Muscle of leg (tissue), 11 donors: ENCODE results near the gene SBNO1. TPM values are rescaled to one million over a fixed set of nuclear protein-coding genes. Genes with fewer than 3 reads are reported as not detected.
"Not testable (repeated sequence)": the region's sequence is repeated elsewhere in the genome, so short reads cannot be mapped to it uniquely, and the experiment has no call there.

Experiments used
- DNase-seq: peaks from one replicate; pipeline ENCODE4 v3.0.0; 2013
- H3K27ac ChIP-seq: one replicate; pipeline ENCODE4 v1.5.1; 2013; ENCODE audit warnings: mild to moderate bottlenecking, low read length, control low read depth
- H3K27me3 ChIP-seq: one replicate; pipeline ENCODE4 v1.6.1; 2013; ENCODE audit warnings: low read length; ENCODE audit not compliant: control insufficient read depth, insufficient read depth
- H3K36me3 ChIP-seq: one replicate; pipeline ENCODE4 v1.6.1; 2013; ENCODE audit warnings: low read length; ENCODE audit not compliant: control insufficient read depth, insufficient read depth
- H3K4me1 ChIP-seq: one replicate; pipeline ENCODE4 v1.6.1; 2013; ENCODE audit warnings: low read length; ENCODE audit not compliant: control insufficient read depth, insufficient read depth
- H3K4me3 ChIP-seq: one replicate; pipeline ENCODE4 v1.5.1; 2013; ENCODE audit warnings: low read length, control low read depth
- H3K9me3 ChIP-seq: replicated peaks from 2 replicates; pipeline ENCODE4 v1.6.1; 2013; ENCODE audit warnings: low read depth, low read length; ENCODE audit not compliant: control insufficient read depth
- WGBS: methylation state at CpG from one replicate; pipeline ENCODE4 v1.1.5; 2013; ENCODE audit warnings: missing lambda C conversion rate; ENCODE audit not compliant: insufficient coverage; 5-methylcytosine and 5-hydroxymethylcytosine counted together
- polyA plus RNA-seq, 8 donors: library from polyadenylated mRNA; unstranded; fragments of 120-200 nt; gene quantifications; one replicate each; pipeline versions ENCODE4 v1.2.1 to v1.2.3, GENCODE V29; 2013; ENCODE audit warnings: inconsistent platforms in 1 of 8, low replicate concordance in 1 of 8; ENCODE audit not compliant: insufficient read length in 8 of 8, insufficient read depth in 1 of 8
- total RNA-seq: library from RNA; stranded (reverse); fragments of 120-200 nt; gene quantifications from one replicate; pipeline ENCODE4 v1.2.4, GENCODE V29; 2013

SBNO1 gene
- total and polyA plus RNA-seq, 9 donors, result 9.8 to 19.9 (median 16.2) TPM

GRCh38 chr12:123252365-123252764 is 112.3 kb downstream of the SBNO1 start:
- H3K27ac ChIP-seq, H3K27me3 ChIP-seq: not testable (repeated sequence)
- peaks cover 42% of the 10 kb centered on the region for H3K36me3 ChIP-seq

GRCh38 chr12:123251403-123252076 is 113.1 kb downstream of the SBNO1 start:
- Histone ChIP-seq H3K27ac (no peak overlapping the region), H3K36me3 (peaks cover 37% of the 10 kb centered on the region), H3K27me3 (no peaks in the 10 kb centered on the region), H3K4me3 (no peak overlapping the region), H3K9me3 (peaks cover 3% of the 10 kb centered on the region), H3K4me1 (peaks cover 13% of the 10 kb centered on the region)
- no CpG with 5 or more reads among the region's 8 CpGs for WGBS
- DNase-seq, result no peak

More at GRCh38 chr12:123252365-123252764, 112.3 kb downstream of the SBNO1 start:
- peaks cover 13% of the 10 kb centered on the region for H3K4me1 ChIP-seq
- no CpG with 5 or more reads among the region's 9 CpGs for WGBS
- DNase-seq, result peak; percentile 16
- H3K4me3 ChIP-seq, H3K9me3 ChIP-seq: not testable (repeated sequence)

- WGBS, result 82% methylated on average over 8 of the region's 13 CpGs
- H3K4me3 ChIP-seq, result no peak overlapping the region
- H3K4me1 ChIP-seq, result peaks cover 13% of the 10 kb centered on the region
- no peak overlapping the region for H3K27ac ChIP-seq
- H3K9me3 ChIP-seq, result peaks cover 3% of the 10 kb centered on the region
- no peaks in the 10 kb centered on the region for H3K27me3 ChIP-seq
- H3K36me3 ChIP-seq, result peaks cover 37% of the 10 kb centered on the region
- DNase-seq, result peak; percentile 13
These were observed 113.9 kb downstream of the SBNO1 start for GRCh38 chr12:123250471-123251383.

- DNase-seq, H3K4me3 ChIP-seq, H3K27ac ChIP-seq, H3K9me3 ChIP-seq, H3K27me3 ChIP-seq: not testable (repeated sequence)
- WGBS, result 97% methylated on average over 17 of the region's 26 CpGs
- H3K36me3 ChIP-seq, result peaks cover 28% of the 10 kb centered on the region
- H3K4me1 ChIP-seq, result peaks cover 13% of the 10 kb centered on the region
These were observed 115.5 kb downstream of the SBNO1 start for GRCh38 chr12:123248996-123249741.

GRCh38 chr12:123248129-123248528 is 116.5 kb downstream of the SBNO1 start:
- DNase-seq, H3K27ac ChIP-seq: not testable (repeated sequence)
- WGBS, result 80% methylated on average over 1 of the region's 2 CpGs

GRCh38 chr12:123245678-123246077 is 119.0 kb downstream of the SBNO1 start:
- peaks cover 3% of the 10 kb centered on the region for H3K9me3 ChIP-seq
- no peaks in the 10 kb centered on the region for H3K27me3 ChIP-seq
- no peak for DNase-seq
- no peak overlapping the region for H3K27ac ChIP-seq
- H3K36me3 ChIP-seq, result peaks cover 21% of the 10 kb centered on the region
- WGBS, result no CpG with 5 or more reads among the region's 3 CpGs
- H3K4me3 ChIP-seq, result no peak overlapping the region
- peaks cover 14% of the 10 kb centered on the region for H3K4me1 ChIP-seq

More at GRCh38 chr12:123248129-123248528, 116.5 kb downstream of the SBNO1 start:
- not testable (repeated sequence) for H3K27me3 ChIP-seq, H3K9me3 ChIP-seq, H3K4me3 ChIP-seq
- Histone ChIP-seq H3K4me1 (peaks cover 13% of the 10 kb centered on the region), H3K36me3 (peaks cover 21% of the 10 kb centered on the region)

- H3K27me3 ChIP-seq, result no peaks in the 10 kb centered on the region
- H3K9me3 ChIP-seq, result peaks cover 3% of the 10 kb centered on the region
- DNase-seq, result no peak
- no peak overlapping the region for H3K4me3 ChIP-seq
- H3K27ac ChIP-seq, result no peak overlapping the region
- 92% methylated on average over 4 of the region's 7 CpGs for WGBS
- H3K36me3 ChIP-seq, result peaks cover 21% of the 10 kb centered on the region
- H3K4me1 ChIP-seq, result peaks cover 11% of the 10 kb centered on the region
These were observed 120.9 kb downstream of the SBNO1 start for GRCh38 chr12:123243671-123244262.

- Histone ChIP-seq H3K4me1 (peaks cover 11% of the 10 kb centered on the region), H3K27me3 (no peaks in the 10 kb centered on the region), H3K9me3 (no peaks in the 10 kb centered on the region), H3K4me3 (no peak overlapping the region), H3K27ac (peak overlapping the region; percentile 57), H3K36me3 (peaks cover 20% of the 10 kb centered on the region)
- peak; percentile 70 for DNase-seq
- WGBS, result 24% methylated on average over 9 of the region's 11 CpGs
These were observed 122.3 kb downstream of the SBNO1 start for GRCh38 chr12:123242116-123242904.
